SIG-M5 treated with dmso at 0.1 percent for 504 hours (cell line): ENCODE results near the gene ME1.
"Not testable (repeated sequence)": the region's sequence is repeated elsewhere in the genome, so short reads cannot be mapped to it uniquely, and the experiment has no call there.

Experiments used
- DNase-seq: peaks from one replicate; lab custom pipeline; 2025; ENCODE audit not compliant: unreplicated experiment; lab: John Stamatoyannopoulos, UW

Gene ME1

GRCh38 chr6:83430611-83431544 lies at the start of gene ME1:
TSS of gene ME1 (minus strand) at chr6:83431051. CDS start at chr6:83430954, 97 bp downstream.
- DNase-seq, result peak; percentile 23

GRCh38 chr6:83480470-83480869 lies 49.6 kb upstream of the ME1 start:
- no peak for DNase-seq

GRCh38 chr6:83479389-83479788 lies 48.5 kb upstream of the ME1 start:
- DNase-seq, result no peak

- no peak for DNase-seq
These were observed 46.1 kb upstream of the ME1 start for GRCh38 chr6:83476971-83477370.

- DNase-seq, result no peak
These were observed 43.5 kb upstream of the ME1 start for GRCh38 chr6:83474309-83474708.

GRCh38 chr6:83472767-83473166 lies 41.9 kb upstream of the ME1 start:
- DNase-seq, result no peak

- no peak for DNase-seq
These were observed 39.7 kb upstream of the ME1 start for GRCh38 chr6:83470587-83470986.

GRCh38 chr6:83470001-83470400 lies 39.1 kb upstream of the ME1 start:
- DNase-seq, result no peak

- peak; percentile 71 for DNase-seq
These were observed 36.8 kb upstream of the ME1 start for GRCh38 chr6:83467620-83468036.

- no peak for DNase-seq
These were observed 35.5 kb upstream of the ME1 start for GRCh38 chr6:83466328-83466727.

- no peak for DNase-seq
These were observed 33.7 kb upstream of the ME1 start for GRCh38 chr6:83464381-83465140.

GRCh38 chr6:83463886-83464285 lies 33.0 kb upstream of the ME1 start:
- DNase-seq, result peak; percentile 11

- no peak for DNase-seq
These were observed 31.7 kb upstream of the ME1 start for GRCh38 chr6:83462524-83462923.

GRCh38 chr6:83461438-83461837 lies 30.6 kb upstream of the ME1 start:
- no peak for DNase-seq

GRCh38 chr6:83459663-83460062 lies 28.8 kb upstream of the ME1 start:
- peak; percentile 43 for DNase-seq

- not testable (repeated sequence) for DNase-seq
These were observed 19.2 kb upstream of the ME1 start for GRCh38 chr6:83450015-83450414.

- DNase-seq, result not testable (repeated sequence)
These were observed 13.3 kb upstream of the ME1 start for GRCh38 chr6:83444086-83444699.

- no peak for DNase-seq
These were observed 12.7 kb upstream of the ME1 start for GRCh38 chr6:83443516-83443915.

GRCh38 chr6:83442752-83443151 lies 11.9 kb upstream of the ME1 start:
- DNase-seq, result peak; percentile 74

- no peak for DNase-seq
These were observed 8.3 kb upstream of the ME1 start for GRCh38 chr6:83439201-83439600.

- DNase-seq, result no peak
These were observed 5.8 kb upstream of the ME1 start for GRCh38 chr6:83436674-83437073.

GRCh38 chr6:83433177-83433576 lies 2.3 kb upstream of the ME1 start:
- no peak for DNase-seq
